AG04450 (cell line): ENCODE data around the gene VSIG4. TPM values are rescaled to one million over a fixed set of nuclear protein-coding genes. Genes with fewer than 3 reads are reported as not detected.

Experiments
- CTCF ChIA-PET: fragments of 300-600, 350-600 bp; formaldehyde crosslinking; extraction: SDS; loops from one replicate; lab custom pipeline; 2022; ENCODE audit warnings: antibody characterized with exemption, inconsistent platforms; lab: Charles Lee
- POLR2A ChIA-PET: fragments of 350-600 bp; formaldehyde crosslinking; extraction: SDS; loops from one replicate; lab custom pipeline; 2021; ENCODE audit warnings: antibody characterized with exemption, inconsistent platforms; lab: Yijun Ruan, JAX
- DNase-seq: peaks from one replicate; pipeline ENCODE4 v3.0.0-alpha.2; 2011; ENCODE audit warnings: low read depth, low spot score
- H3K27ac ChIP-seq: one replicate; pipeline ENCODE4 v1.5.1; 2012; ENCODE audit warnings: low read depth, low read length, control low read depth
- H3K27me3 ChIP-seq: one replicate; pipeline ENCODE4 v1.6.0; 2012; ENCODE audit warnings: low read length; ENCODE audit not compliant: control insufficient read depth, insufficient read depth
- H3K4me3 ChIP-seq: 2 replicates; pipeline ENCODE4 v1.5.1; 2011; ENCODE audit warnings: mild to moderate bottlenecking, low read depth, low read length, control low read depth
- H3K9me3 ChIP-seq: 2 replicates; pipeline ENCODE4 v1.5.1; 2012; ENCODE audit warnings: low read length; ENCODE audit not compliant: control insufficient read depth, insufficient read depth
- polyA plus RNA-seq: library from polyadenylated mRNA; depleted of rRNA; stranded (reverse); fragments of >200 nt; gene quantifications from 2 replicates; pipeline ENCODE4 v1.2.3, GENCODE V29; 2011
- TF ChIP-seq, protein P1 (sequence below): IDR thresholded peaks from 2 replicates; pipeline ENCODE4 v1.5.1; 2011; ENCODE audit warnings: low read depth, low read length, control low read depth, inconsistent platforms

VSIG4 gene
- polyA plus RNA-seq, 1 experiment: not detected

DNA sequence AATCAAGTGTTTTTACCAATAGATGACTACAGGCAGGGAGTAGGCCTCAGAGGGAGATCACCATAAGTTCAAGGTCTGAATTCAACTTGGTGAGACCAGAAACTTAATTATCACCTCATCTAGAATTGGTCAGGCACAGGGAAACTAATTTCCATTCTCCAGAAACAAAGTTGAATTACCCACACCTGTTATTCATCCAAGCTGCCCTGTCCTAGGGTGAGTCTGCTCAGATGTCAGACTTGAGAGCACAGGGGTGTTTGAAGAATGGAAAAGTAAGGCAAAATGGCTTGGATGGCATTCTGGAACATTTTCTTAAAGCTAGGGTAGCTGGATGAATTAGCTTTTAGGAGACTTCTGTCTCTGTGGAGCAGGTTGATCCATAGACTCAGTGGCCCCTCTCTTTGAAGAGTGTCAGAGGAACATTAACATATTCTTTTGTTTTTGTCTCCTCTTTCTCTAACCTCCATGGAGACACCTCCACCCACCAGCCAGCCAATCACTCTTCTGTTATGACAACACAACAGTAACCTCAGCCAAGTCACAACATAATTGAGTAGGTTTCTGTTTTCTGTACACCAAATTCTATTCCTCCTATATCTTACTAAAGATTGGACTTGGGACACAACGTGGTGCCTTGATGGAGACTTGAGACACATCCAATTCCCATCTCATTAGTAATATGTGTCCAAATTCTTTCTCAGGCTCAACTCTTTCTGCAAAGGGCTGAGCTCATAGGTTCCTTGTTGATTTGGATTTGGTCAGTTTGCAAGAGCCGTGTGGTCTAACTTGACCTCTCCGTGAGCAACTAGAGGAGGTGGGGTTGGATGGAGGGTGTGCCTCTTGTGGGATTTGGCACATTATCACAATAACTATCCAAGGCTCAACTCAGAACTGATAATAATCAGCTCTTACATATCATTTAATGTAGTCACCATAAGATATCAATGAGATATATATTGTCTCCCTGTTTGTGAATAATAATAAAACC, 45.1 kb downstream of the VSIG4 start:
- no peak for DNase-seq
- TF ChIP-seq, protein P1, sequence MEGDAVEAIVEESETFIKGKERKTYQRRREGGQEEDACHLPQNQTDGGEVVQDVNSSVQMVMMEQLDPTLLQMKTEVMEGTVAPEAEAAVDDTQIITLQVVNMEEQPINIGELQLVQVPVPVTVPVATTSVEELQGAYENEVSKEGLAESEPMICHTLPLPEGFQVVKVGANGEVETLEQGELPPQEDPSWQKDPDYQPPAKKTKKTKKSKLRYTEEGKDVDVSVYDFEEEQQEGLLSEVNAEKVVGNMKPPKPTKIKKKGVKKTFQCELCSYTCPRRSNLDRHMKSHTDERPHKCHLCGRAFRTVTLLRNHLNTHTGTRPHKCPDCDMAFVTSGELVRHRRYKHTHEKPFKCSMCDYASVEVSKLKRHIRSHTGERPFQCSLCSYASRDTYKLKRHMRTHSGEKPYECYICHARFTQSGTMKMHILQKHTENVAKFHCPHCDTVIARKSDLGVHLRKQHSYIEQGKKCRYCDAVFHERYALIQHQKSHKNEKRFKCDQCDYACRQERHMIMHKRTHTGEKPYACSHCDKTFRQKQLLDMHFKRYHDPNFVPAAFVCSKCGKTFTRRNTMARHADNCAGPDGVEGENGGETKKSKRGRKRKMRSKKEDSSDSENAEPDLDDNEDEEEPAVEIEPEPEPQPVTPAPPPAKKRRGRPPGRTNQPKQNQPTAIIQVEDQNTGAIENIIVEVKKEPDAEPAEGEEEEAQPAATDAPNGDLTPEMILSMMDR: no peak
- ChIA-PET CTCF (no interaction called here), POLR2A (no interaction called here)
- no peaks in the 10 kb centered on the region for H3K9me3 ChIP-seq
- no peaks in the 10 kb centered on the region for H3K27me3 ChIP-seq
- H3K4me3 ChIP-seq: no peak overlapping the region
- H3K27ac ChIP-seq: no peak overlapping the region

DNA sequence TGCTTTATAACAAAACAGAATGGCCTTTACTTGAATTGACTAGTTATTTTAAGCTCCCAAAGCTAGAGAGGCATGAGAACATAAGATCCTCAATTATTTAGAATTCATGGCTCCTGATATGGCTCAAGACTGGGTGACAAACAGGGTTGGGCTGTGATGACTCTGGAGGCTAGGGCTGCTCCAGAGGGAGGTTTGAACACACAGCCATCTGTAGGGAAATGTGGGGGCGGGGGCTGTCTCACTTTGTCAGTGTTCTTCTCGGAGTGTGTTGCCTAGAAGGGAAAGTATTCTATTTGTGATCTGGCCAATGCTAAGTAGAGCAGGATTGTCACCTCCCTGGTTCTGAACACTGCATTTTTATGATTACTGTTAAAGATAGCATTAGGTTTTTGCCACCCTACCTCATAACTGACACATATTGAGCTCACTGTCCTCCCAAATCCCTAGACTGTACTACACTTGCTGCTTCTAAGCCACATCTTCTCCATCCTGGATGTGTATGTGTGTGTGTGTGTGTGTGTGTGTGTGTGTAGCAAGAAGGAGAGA, 45.9 kb downstream of the VSIG4 start:
- TF ChIP-seq, protein P1: no peak
- ChIA-PET CTCF (no interaction called here), POLR2A (no interaction called here)

DNA sequence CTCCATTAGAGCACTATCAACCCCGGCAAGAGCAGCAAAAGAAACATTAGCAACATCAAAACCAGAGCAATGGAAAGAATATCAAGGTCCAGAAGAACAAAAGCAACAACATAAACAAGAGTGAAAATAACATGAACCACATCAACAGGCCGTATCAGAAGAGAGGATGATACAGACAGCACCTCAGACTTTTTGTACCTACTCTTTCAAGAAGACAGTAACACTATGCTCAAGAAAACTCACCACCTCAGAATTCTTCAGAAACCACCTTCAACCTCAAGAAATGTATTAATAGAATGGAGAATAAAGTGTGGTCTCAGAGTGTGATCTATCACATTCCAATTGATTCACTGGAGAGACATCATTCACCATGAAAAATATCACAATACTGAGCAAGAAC, 46.5 kb downstream of the VSIG4 start:
- no peaks in the 10 kb centered on the region for H3K27me3 ChIP-seq
- H3K4me3 ChIP-seq: no peak overlapping the region
- ChIA-PET POLR2A (no interaction called here), CTCF (no interaction called here)
- no peak for DNase-seq
- H3K27ac ChIP-seq: no peak overlapping the region
- TF ChIP-seq, protein P1: no peak
- H3K9me3 ChIP-seq: no peaks in the 10 kb centered on the region

More for the DNA sequence above, 45.9 kb downstream of the VSIG4 start:
- no peak overlapping the region for H3K4me3 ChIP-seq
- no peaks in the 10 kb centered on the region for H3K27me3 ChIP-seq
- H3K9me3 ChIP-seq: no peaks in the 10 kb centered on the region
- no peak overlapping the region for H3K27ac ChIP-seq
- DNase-seq: no peak

DNA sequence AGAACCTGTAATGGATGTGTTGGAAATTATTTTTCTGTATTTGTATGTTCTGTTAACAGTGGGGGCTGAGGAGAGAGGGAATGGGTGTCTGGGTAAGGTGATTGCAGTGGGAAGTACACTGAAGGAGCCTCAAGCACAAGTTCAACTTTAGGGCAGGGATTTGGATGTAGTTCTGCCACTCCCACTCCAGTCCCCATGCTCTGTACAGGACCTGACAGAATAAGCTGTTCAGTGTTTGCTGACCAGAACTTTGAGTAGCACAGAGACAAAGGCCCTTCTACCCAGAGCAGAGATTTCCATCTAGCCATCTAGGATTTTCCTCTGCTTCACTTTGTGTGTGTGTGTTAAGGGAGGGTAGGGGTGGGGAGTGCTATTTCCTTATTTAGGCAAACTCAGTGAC, 49.2 kb downstream of the VSIG4 start:
- ChIA-PET POLR2A (no interaction called here), CTCF (interaction anchor here (1.4 kb wide), 1 partner anchor 409 kb away, joined by 6 read pairs; no protein-coding TSS in a partner anchor)
- no peak overlapping the region for H3K27ac ChIP-seq
- no peaks in the 10 kb centered on the region for H3K9me3 ChIP-seq
- TF ChIP-seq, protein P1: no peak
- H3K4me3 ChIP-seq: no peak overlapping the region
- no peak for DNase-seq
- no peaks in the 10 kb centered on the region for H3K27me3 ChIP-seq

DNA sequence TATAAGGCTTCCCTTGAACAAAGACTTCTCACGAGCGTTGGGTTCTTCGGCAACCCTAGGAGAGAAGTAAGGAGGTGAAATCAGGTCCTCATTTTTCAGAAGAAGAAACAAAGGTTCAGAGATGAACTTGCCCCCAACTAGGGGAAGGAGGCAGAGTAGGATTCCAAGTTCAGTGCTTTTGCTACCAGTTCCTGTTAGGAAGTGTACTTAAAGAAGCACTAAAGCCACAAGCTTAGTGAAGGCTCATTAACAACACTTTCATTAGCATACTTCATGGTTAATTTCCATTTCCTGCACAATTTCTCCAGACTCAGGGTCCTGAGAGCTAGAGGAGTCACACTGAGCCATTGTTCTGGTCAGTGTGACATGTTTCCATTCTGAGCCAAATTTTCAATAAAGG, 52.1 kb downstream of the VSIG4 start:
- DNase-seq: no peak
- TF ChIP-seq, protein P1: no peak
- Histone ChIP-seq H3K27me3 (no peaks in the 10 kb centered on the region), H3K27ac (no peak overlapping the region), H3K9me3 (no peaks in the 10 kb centered on the region), H3K4me3 (no peak overlapping the region)
- ChIA-PET CTCF (interaction anchor here (4.4 kb wide), 1 partner anchor 407 kb away, joined by 36 read pairs; no protein-coding TSS in a partner anchor), POLR2A (no interaction called here)
